Motor neuron (in vitro differentiated cells): ENCODE results near the gene GLB1L3. TPM values are rescaled to one million over a fixed set of nuclear protein-coding genes. Genes with fewer than 3 reads are reported as not detected.

Experiments
- ATAC-seq, 8 experiments: fragments of 200-7000 bp; cut with Tn5 transposase; replicated peaks in 6 of 8; 2 replicates each; pipeline ENCODE4 v1.8.0; 2021; ENCODE audit warnings: mild to moderate bottlenecking in 8 of 8, moderate library complexity in 8 of 8
- H3K27ac ChIP-seq, 2 donors: fragments of 250-450 bp; sonication (Bioruptor Pico); 2 replicates each; pipeline ENCODE4 v1.9.0; 2021; ENCODE audit warnings: antibody characterized with exemption in 2 of 2, mild to moderate bottlenecking in 2 of 2, moderate library complexity in 1 of 2
- H3K4me1 ChIP-seq, 2 donors: fragments of 250-450 bp; sonication (Bioruptor Pico); replicated peaks in 1 of 2; 2 replicates each; pipeline ENCODE4 v1.6.1; 2021; ENCODE audit warnings: antibody characterized with exemption in 2 of 2, mild to moderate bottlenecking in 2 of 2, moderate library complexity in 1 of 2
- H3K4me3 ChIP-seq, 5 donors: fragments of 250-450 bp; sonication (Bioruptor Pico); 2 replicates each; pipeline ENCODE4 v1.9.0; 2021; ENCODE audit warnings: antibody characterized with exemption in 5 of 5, mild to moderate bottlenecking in 5 of 5, moderate library complexity in 4 of 5
- WGBS, 10 experiments: fragments of 450-650 bp; shearing (Covaris generic); methylation state at CpG; one replicate each; pipeline ENCODE4 v1.0.0; 2022; 5-methylcytosine and 5-hydroxymethylcytosine counted together
- in situ Hi-C, 9 experiments: fragments of 400-800 bp; cut with MboI; loops; one replicate each; pipeline ENCODE4 v1.15.0; 2021; ENCODE audit warnings: low sequenced_read_pairs in 9 of 9, low pct_unique_long_range_greater_than_20kb in 2 of 9; ENCODE audit not compliant: unreplicated experiment in 9 of 9
- total RNA-seq, 8 experiments: library from RNA; unstranded; fragments of 300-600 nt; gene quantifications; 2 replicates each; pipeline versions ENCODE4 v1.2.3 to v1.2.4, GENCODE V29; 2022

The GLB1L3 gene
- total RNA-seq, 8 experiments from 2014 or later, result 0.13 to 1.7 (median 1.00) TPM; not detected in 1

- Histone ChIP-seq H3K27ac (no peak overlapping the region), H3K4me3 (no peak overlapping the region), H3K4me1 (peaks cover 4 to 5% of the 10 kb centered on the region in 2 donors)
- 17 to 97% (median 79%) methylated on average over 1 to 6 of the region's 18 CpGs; no CpG with 5 or more reads in 3 of the 10 experiments for WGBS, 10 experiments
- ATAC-seq, result no peak
- in situ Hi-C loops, result no loop called here
Observed at GRCh38 chr11:134358856-134359490, 82.8 kb downstream of the GLB1L3 start.

GRCh38 chr11:134359646-134360045 lies 83.5 kb downstream of the GLB1L3 start:
- Histone ChIP-seq H3K4me3 (no peak overlapping the region), H3K4me1 (peaks cover 4 to 5% of the 10 kb centered on the region in 2 donors), H3K27ac (no peak overlapping the region)
- ATAC-seq, result no peak
- WGBS, 10 experiments, result 40 to 100% (median 83%) methylated on average over 1 to 8 of the region's 10 CpGs; no CpG with 5 or more reads in 2 of the 10 experiments
- in situ Hi-C loops, result no loop called here

GRCh38 chr11:134360050-134360835 lies 84.1 kb downstream of the GLB1L3 start:
- ATAC-seq, result peak; percentile 98 to 100 (median 99)
- Histone ChIP-seq H3K4me1 (peaks cover 4 to 5% of the 10 kb centered on the region in 2 donors), H3K27ac (no peak overlapping the region), H3K4me3 (no peak overlapping the region)
- 0 to 100% (median 44%) methylated on average over 1 to 16 of the region's 30 CpGs; no CpG with 5 or more reads in 1 of the 10 experiments for WGBS, 10 experiments
- in situ Hi-C loops, result no loop called here

GRCh38 chr11:134361661-134362060 lies 85.5 kb downstream of the GLB1L3 start:
- 57 to 98% (median 91%) methylated on average over 2 to 13 of the region's 26 CpGs; no CpG with 5 or more reads in 3 of the 10 experiments for WGBS, 10 experiments

GRCh38 chr11:134362192-134362901 lies 86.2 kb downstream of the GLB1L3 start:
- no peak overlapping the region for H3K4me3 ChIP-seq
- ATAC-seq, result no peak
- no peak overlapping the region for H3K27ac ChIP-seq
- H3K4me1 ChIP-seq, result peaks cover 4 to 13% of the 10 kb centered on the region in 2 donors
- in situ Hi-C loops, result no loop called here
- 53 to 99% (median 92%) methylated on average over 1 to 22 of the region's 32 CpGs; no CpG with 5 or more reads in 1 of the 10 experiments for WGBS, 10 experiments

More at GRCh38 chr11:134361661-134362060, 85.5 kb downstream of the GLB1L3 start:
- Histone ChIP-seq H3K4me1 (peaks cover 4 to 9% of the 10 kb centered on the region in 2 donors), H3K4me3 (no peak overlapping the region), H3K27ac (no peak overlapping the region)
- ATAC-seq, result no peak
- in situ Hi-C loops, result no loop called here

GRCh38 chr11:134363161-134363560 lies 87.0 kb downstream of the GLB1L3 start:
- Histone ChIP-seq H3K4me3 (no peak overlapping the region), H3K27ac (no peak overlapping the region), H3K4me1 (peaks cover 4 to 13% of the 10 kb centered on the region in 2 donors)
- no peak for ATAC-seq
- WGBS, 10 experiments, result 50 to 100% (median 58%) methylated on average over 3 to 6 of the region's 9 CpGs; no CpG with 5 or more reads in 6 of the 10 experiments
- in situ Hi-C loops, result no loop called here

- ATAC-seq, result peak in 1 of 8 experiments; percentile 17
- WGBS, 10 experiments, result 0 to 100% (median 70%) methylated on average over 1 to 7 of the region's 7 CpGs; no CpG with 5 or more reads in 1 of the 10 experiments
- no peak overlapping the region for H3K4me3 ChIP-seq
- in situ Hi-C loops, result no loop called here
- H3K27ac ChIP-seq, result no peak overlapping the region
- H3K4me1 ChIP-seq, result peaks cover 4 to 13% of the 10 kb centered on the region in 2 donors
Observed at GRCh38 chr11:134363592-134363991, 87.4 kb downstream of the GLB1L3 start.

- Histone ChIP-seq H3K27ac (no peak overlapping the region), H3K4me3 (no peak overlapping the region), H3K4me1 (peaks cover 4 to 13% of the 10 kb centered on the region in 2 donors)
- 60 to 100% (median 75%) methylated on average over 1 to 4 of the region's 9 CpGs; no CpG with 5 or more reads in 7 of the 10 experiments for WGBS, 10 experiments
- in situ Hi-C loops, result no loop called here
- ATAC-seq, result no peak
Observed at GRCh38 chr11:134364261-134364660, 88.1 kb downstream of the GLB1L3 start.

- WGBS, 10 experiments, result 0 to 95% (median 70%) methylated on average over 1 to 9 of the region's 22 CpGs; no CpG with 5 or more reads in 3 of the 10 experiments
- in situ Hi-C loops, result no loop called here
Observed at GRCh38 chr11:134365011-134365925, 89.1 kb downstream of the GLB1L3 start.

GRCh38 chr11:134366254-134366653 lies 90.1 kb downstream of the GLB1L3 start:
- in situ Hi-C loops, result no loop called here
- Histone ChIP-seq H3K4me3 (no peak overlapping the region), H3K4me1 (peaks cover 0 to 8% of the 10 kb centered on the region in 2 donors), H3K27ac (no peak overlapping the region)
- peak in 1 of 8 experiments; percentile 19 for ATAC-seq
- 0 to 100% (median 73%) methylated on average over 1 to 5 of the region's 7 CpGs; no CpG with 5 or more reads in 1 of the 10 experiments for WGBS, 10 experiments

More at GRCh38 chr11:134365011-134365925, 89.1 kb downstream of the GLB1L3 start:
- Histone ChIP-seq H3K4me1 (peaks cover 2 to 11% of the 10 kb centered on the region in 2 donors), H3K27ac (no peak overlapping the region), H3K4me3 (no peak overlapping the region)
- no peak for ATAC-seq

GRCh38 chr11:134367781-134368180 lies 91.6 kb downstream of the GLB1L3 start:
- Histone ChIP-seq H3K4me3 (no peak overlapping the region), H3K4me1 (peaks cover 0 to 8% of the 10 kb centered on the region in 2 donors), H3K27ac (no peak overlapping the region)
- 29 to 88% (median 80%) methylated on average over 1 to 11 of the region's 18 CpGs; no CpG with 5 or more reads in 4 of the 10 experiments for WGBS, 10 experiments
- in situ Hi-C loops, result no loop called here
- ATAC-seq, result no peak
